ENCODE measurements around the gene DNAAF8. TPM values are rescaled to one million over a fixed set of nuclear protein-coding genes. Genes with fewer than 3 reads are reported as not detected.

The DNAAF8 gene
- total RNA-seq, 4 donors from 2014 or later = 0.44 to 1.2 (median 0.91) TPM

GRCh38 chr16:4754865-4755264 is 20.5 kb downstream of the DNAAF8 start:
- H3K4me1 ChIP-seq = no peaks in the 10 kb centered on the region
- no peaks in the 10 kb centered on the region for H3K9me3 ChIP-seq
- no peak overlapping the region for H3K4me3 ChIP-seq
- DNase-seq = no peak
- intact Hi-C loops (cut with DNase I; ENCODE audit: low total_unique reads) = no loop called here
- H3K36me3 ChIP-seq = peaks cover 12 to 91% of the 10 kb centered on the region in 2 donors
- H3K27ac ChIP-seq = no peak overlapping the region
- H3K27me3 ChIP-seq = no peaks in the 10 kb centered on the region
- in situ Hi-C loops (cut with MboI; ENCODE audit: low sequenced_read_pairs in 4 of 4) = no loop called here
- TF ChIP-seq POLR2A (IDR thresholded peaks at IDR 0.05) = no peak
- no peak for TF ChIP-seq CTCF (IDR thresholded peaks at IDR 0.05 in 4 of 5, conservative IDR thresholded peaks at IDR 0.05 in 1 of 5)
- no peak for ATAC-seq

- no peaks in the 10 kb centered on the region for H3K9me3 ChIP-seq
- intact Hi-C loops (cut with DNase I; ENCODE audit: low total_unique reads) = no loop called here
- no peaks in the 10 kb centered on the region for H3K4me1 ChIP-seq
- no peaks in the 10 kb centered on the region for H3K27me3 ChIP-seq
- H3K4me3 ChIP-seq = no peak overlapping the region
- DNase-seq (no peak), ATAC-seq (no peak)
- no peak overlapping the region for H3K27ac ChIP-seq
- no peak for TF ChIP-seq CTCF (IDR thresholded peaks at IDR 0.05 in 4 of 5, conservative IDR thresholded peaks at IDR 0.05 in 1 of 5)
- TF ChIP-seq POLR2A (IDR thresholded peaks at IDR 0.05) = no peak
- in situ Hi-C loops (cut with MboI; ENCODE audit: low sequenced_read_pairs in 4 of 4) = no loop called here
- peaks cover 12 to 99% of the 10 kb centered on the region in 2 donors for H3K36me3 ChIP-seq
These were observed 21.4 kb downstream of the DNAAF8 start for GRCh38 chr16:4755687-4756086.

GRCh38 chr16:4760221-4760910 is 26.0 kb downstream of the DNAAF8 start:
- no peak for ATAC-seq
- peaks cover 3 to 4% of the 10 kb centered on the region in 2 donors for H3K4me1 ChIP-seq
- H3K36me3 ChIP-seq = peaks cover 4 to 95% of the 10 kb centered on the region in 2 donors
- no peak for DNase-seq
- no peaks in the 10 kb centered on the region for H3K27me3 ChIP-seq
- intact Hi-C loops (cut with DNase I; ENCODE audit: low total_unique reads) (no loop called here), in situ Hi-C loops (cut with MboI; ENCODE audit: low sequenced_read_pairs in 4 of 4) (no loop called here)
- H3K9me3 ChIP-seq = no peaks in the 10 kb centered on the region
- H3K27ac ChIP-seq = no peak overlapping the region
- no peak for TF ChIP-seq POLR2A (IDR thresholded peaks at IDR 0.05)
- TF ChIP-seq CTCF (IDR thresholded peaks at IDR 0.05 in 4 of 5, conservative IDR thresholded peaks at IDR 0.05 in 1 of 5) = no peak
- no peak overlapping the region for H3K4me3 ChIP-seq

GRCh38 chr16:4762205-4762604 is 27.9 kb downstream of the DNAAF8 start:
- no peak overlapping the region for H3K27ac ChIP-seq
- H3K9me3 ChIP-seq = no peaks in the 10 kb centered on the region
- intact Hi-C loops (cut with DNase I; ENCODE audit: low total_unique reads) = no loop called here
- TF ChIP-seq POLR2A (IDR thresholded peaks at IDR 0.05) (no peak), CTCF (IDR thresholded peaks at IDR 0.05 in 4 of 5, conservative IDR thresholded peaks at IDR 0.05 in 1 of 5) (no peak)
- H3K36me3 ChIP-seq = peaks cover 4 to 80% of the 10 kb centered on the region in 2 donors
- no peak for ATAC-seq
- no peak for DNase-seq
- peaks cover 15 to 16% of the 10 kb centered on the region in 2 donors for H3K4me1 ChIP-seq
- H3K4me3 ChIP-seq = no peak overlapping the region
- H3K27me3 ChIP-seq = no peaks in the 10 kb centered on the region
- in situ Hi-C loops (cut with MboI; ENCODE audit: low sequenced_read_pairs in 4 of 4) = no loop called here

GRCh38 chr16:4763791-4764190 is 29.5 kb downstream of the DNAAF8 start:
- DNase-seq (no peak), ATAC-seq (no peak)
- Histone ChIP-seq H3K9me3 (no peaks in the 10 kb centered on the region), H3K27ac (no peak overlapping the region), H3K27me3 (no peaks in the 10 kb centered on the region), H3K4me1 (peaks cover 23 to 26% of the 10 kb centered on the region in 2 donors), H3K36me3 (peaks cover 4 to 64% of the 10 kb centered on the region in 2 donors), H3K4me3 (no peak overlapping the region)
- in situ Hi-C loops (cut with MboI; ENCODE audit: low sequenced_read_pairs in 4 of 4) (no loop called here), intact Hi-C loops (cut with DNase I; ENCODE audit: low total_unique reads) (no loop called here)
- no peak for TF ChIP-seq POLR2A (IDR thresholded peaks at IDR 0.05)
- no peak for TF ChIP-seq CTCF (IDR thresholded peaks at IDR 0.05 in 4 of 5, conservative IDR thresholded peaks at IDR 0.05 in 1 of 5)

Measured in gastrocnemius medialis (tissue), 4 donors.